K562 (cell line): ENCODE data around the gene CLCN2. TPM values are rescaled to one million over a fixed set of nuclear protein-coding genes. Genes with fewer than 3 reads are reported as not detected.

Experiments used
- CCNT2 ChIP-seq: IDR thresholded peaks from 2 replicates; pipeline ENCODE4 v1.6.1; 2011; ENCODE audit warnings: borderline replicate concordance, low read depth, mild to moderate bottlenecking, moderate library complexity, mixed read lengths, low read length; ENCODE audit not compliant: insufficient read length; ENCODE audit errors: extremely low read depth
- CTBP1 ChIP-seq: fragments of 450-650 bp; IDR thresholded peaks from 2 replicates; pipeline ENCODE4 v1.6.1; 2016; ENCODE audit warnings: borderline replicate concordance
- MEF2D ChIP-seq: conservative IDR thresholded peaks from 2 replicates; pipeline ENCODE4 v1.6.1; 2016; ENCODE audit warnings: low read depth, missing genetic modification characterization, missing compliant biosample characterization
- NBN ChIP-seq: fragments of 450-650 bp; IDR thresholded peaks from 2 replicates; pipeline ENCODE4 v1.6.1; 2016; ENCODE audit warnings: low read depth, mild to moderate bottlenecking
- TCF3 ChIP-seq: sonication (generic); formaldehyde crosslinking; IDR thresholded peaks from 2 replicates; pipeline ENCODE4 v1.4.0; 2020; ENCODE audit warnings: mild to moderate bottlenecking, missing genetic modification reagents
- ZZZ3 ChIP-seq: fragments of 450-650 bp; IDR thresholded peaks from 2 replicates; pipeline ENCODE4 v1.6.1; 2016; ENCODE audit warnings: antibody characterized with exemption, mild to moderate bottlenecking, moderate library complexity
- polyA plus RNA-seq, 8 experiments: library from polyadenylated mRNA; depleted of rRNA in 4 of 8; stranded (reverse) in 5 of 8; unstranded in 3 of 8; fragments of >200 nt; fragmentation: Nextera tagmentation in 2 of 8; fragmentation: Illumina TruSeq in 1 of 8; extraction: Ambion mirVana in 2 of 8; extraction: Trizol in 1 of 8; gene quantifications; 2 replicates each; pipeline versions ENCODE4 v1.2.1 to v1.2.3, GENCODE V29; 2011 to 2014; ENCODE audit warnings: inconsistent platforms in 1 of 8, missing spikeins in 1 of 8
- total RNA-seq, 7 experiments: library from RNA; depleted of rRNA in 6 of 7; stranded (reverse); fragments of >200 nt in 6 of 7; fragmentation: Illumina TruSeq in 2 of 7; extraction: Trizol in 2 of 7; gene quantifications; 2 replicates each; pipeline versions ENCODE4 v1.2.1 to v1.2.3, GENCODE V29; 2011 to 2021; ENCODE audit warnings: low replicate concordance in 1 of 7
- TF ChIP-seq, protein P1 (sequence below), 3 experiments: fragments of 200-800 bp in 1 of 3; fragments of 250-450 bp in 1 of 3; fragments of 450-650 bp in 1 of 3; sonication (Bioruptor Pico) in 1 of 3; sonication (Bioruptor generic) in 1 of 3; formaldehyde crosslinking in 1 of 3; IDR thresholded peaks; 2 replicates each; pipeline versions ENCODE4 v1.6.1 to v1.8.0; 2016 to 2022; ENCODE audit warnings: mild to moderate bottlenecking in 2 of 3, missing genetic modification characterization in 2 of 3, missing compliant biosample characterization in 1 of 3, moderate library complexity in 1 of 3

Gene CLCN2
- total and polyA plus RNA-seq, 9 of the 15 experiments (the other 6 are each of a cell fraction or from before 2014, with no cell fraction given), result 0.10 to 14.0 (median 6.9) TPM

- TF ChIP-seq, protein P1, sequence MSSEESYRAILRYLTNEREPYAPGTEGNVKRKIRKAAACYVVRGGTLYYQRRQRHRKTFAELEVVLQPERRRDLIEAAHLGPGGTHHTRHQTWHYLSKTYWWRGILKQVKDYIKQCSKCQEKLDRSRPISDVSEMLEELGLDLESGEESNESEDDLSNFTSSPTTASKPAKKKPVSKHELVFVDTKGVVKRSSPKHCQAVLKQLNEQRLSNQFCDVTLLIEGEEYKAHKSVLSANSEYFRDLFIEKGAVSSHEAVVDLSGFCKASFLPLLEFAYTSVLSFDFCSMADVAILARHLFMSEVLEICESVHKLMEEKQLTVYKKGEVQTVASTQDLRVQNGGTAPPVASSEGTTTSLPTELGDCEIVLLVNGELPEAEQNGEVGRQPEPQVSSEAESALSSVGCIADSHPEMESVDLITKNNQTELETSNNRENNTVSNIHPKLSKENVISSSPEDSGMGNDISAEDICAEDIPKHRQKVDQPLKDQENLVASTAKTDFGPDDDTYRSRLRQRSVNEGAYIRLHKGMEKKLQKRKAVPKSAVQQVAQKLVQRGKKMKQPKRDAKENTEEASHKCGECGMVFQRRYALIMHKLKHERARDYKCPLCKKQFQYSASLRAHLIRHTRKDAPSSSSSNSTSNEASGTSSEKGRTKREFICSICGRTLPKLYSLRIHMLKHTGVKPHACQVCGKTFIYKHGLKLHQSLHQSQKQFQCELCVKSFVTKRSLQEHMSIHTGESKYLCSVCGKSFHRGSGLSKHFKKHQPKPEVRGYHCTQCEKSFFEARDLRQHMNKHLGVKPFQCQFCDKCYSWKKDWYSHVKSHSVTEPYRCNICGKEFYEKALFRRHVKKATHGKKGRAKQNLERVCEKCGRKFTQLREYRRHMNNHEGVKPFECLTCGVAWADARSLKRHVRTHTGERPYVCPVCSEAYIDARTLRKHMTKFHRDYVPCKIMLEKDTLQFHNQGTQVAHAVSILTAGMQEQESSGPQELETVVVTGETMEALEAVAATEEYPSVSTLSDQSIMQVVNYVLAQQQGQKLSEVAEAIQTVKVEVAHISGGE (CRISPR knock-in tag; IDR thresholded peaks at IDR 0.05), result no peak
- TF ChIP-seq CTBP1 (peak; percentile 45; the same call in 1 of the 2 replicates), CCNT2 (no peak), ZZZ3 (no peak), NBN (no peak), TCF3 (CRISPR knock-in tag) (peak; percentile 40; the same call in 1 of the 2 replicates), MEF2D (tag) (no peak)
- TF ChIP-seq, all 486 proteins: peak for 15
Measured at GRCh38 chr3:184333190-184333589, 28.2 kb downstream of the CLCN2 start (continued).
